ENCODE data around the gene BBS4.

GRCh38 chr15:72770673-72771328, 84.8 kb downstream of the BBS4 start:
- TF ChIP-seq POLR2A (IDR thresholded peaks at IDR 0.05) (no peak), CTCF (IDR thresholded peaks at IDR 0.05) (no peak)
